Spleen (tissue), 7 donors: ENCODE data around the gene MBOAT2.

Source experiments
- POLR2A ChIP-seq, 3 donors: fragments of 450-650 bp; IDR thresholded peaks; one replicate each; pipeline ENCODE4 v1.5.1; 2017; ENCODE audit warnings: antibody characterized with exemption in 3 of 3, mild to moderate bottlenecking in 1 of 3
- POLR2AphosphoS5 ChIP-seq, 3 donors: sonication (generic); formaldehyde crosslinking; IDR thresholded peaks; one replicate each; pipeline ENCODE4 v1.5.1; 2017; ENCODE audit warnings: antibody characterized with exemption in 3 of 3
- TF ChIP-seq, protein P1 (sequence below), 11 experiments: fragments of 200-600 bp in 7 of 11; fragments of 450-650 bp in 4 of 11; sonication (generic) in 4 of 11; IDR thresholded peaks in 8 of 11; conservative IDR thresholded peaks in 3 of 11; 1 replicate in 7 of 11; 2 replicates in 4 of 11; pipeline versions ENCODE4 v1.4.0 to v1.8.0; 2016 to 2021; ENCODE audit warnings: antibody characterized with exemption in 11 of 11, inconsistent platforms in 4 of 11, mild to moderate bottlenecking in 1 of 11
- donor health status: DM: no; HTN: no; CAD: no; lungs with moderate emphysema.
- donor health status: DM: no; HTN: no; CAD: no.
- donor health status: DM: no; HTN: no; CAD: no.

DNA sequence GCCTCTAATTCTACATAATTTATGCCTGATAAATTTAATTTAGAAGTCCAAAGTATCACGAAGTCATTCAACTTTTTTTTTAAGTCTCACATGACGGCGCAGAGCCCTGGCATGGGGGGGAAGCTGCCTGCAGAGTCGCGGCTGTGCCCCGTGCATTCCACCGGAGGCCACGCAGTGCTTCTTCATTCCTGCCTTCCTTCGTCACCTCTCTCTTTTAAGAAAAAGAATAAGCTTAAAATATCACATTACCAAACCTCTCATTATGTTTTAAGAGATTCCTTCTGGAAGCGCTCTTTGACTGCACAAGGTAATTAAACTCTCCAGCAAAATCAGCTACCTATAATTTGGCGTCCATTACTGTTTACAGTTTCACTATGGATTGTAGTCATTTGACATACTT, 145.8 kb downstream of the MBOAT2 start:
- TF ChIP-seq, protein P1, sequence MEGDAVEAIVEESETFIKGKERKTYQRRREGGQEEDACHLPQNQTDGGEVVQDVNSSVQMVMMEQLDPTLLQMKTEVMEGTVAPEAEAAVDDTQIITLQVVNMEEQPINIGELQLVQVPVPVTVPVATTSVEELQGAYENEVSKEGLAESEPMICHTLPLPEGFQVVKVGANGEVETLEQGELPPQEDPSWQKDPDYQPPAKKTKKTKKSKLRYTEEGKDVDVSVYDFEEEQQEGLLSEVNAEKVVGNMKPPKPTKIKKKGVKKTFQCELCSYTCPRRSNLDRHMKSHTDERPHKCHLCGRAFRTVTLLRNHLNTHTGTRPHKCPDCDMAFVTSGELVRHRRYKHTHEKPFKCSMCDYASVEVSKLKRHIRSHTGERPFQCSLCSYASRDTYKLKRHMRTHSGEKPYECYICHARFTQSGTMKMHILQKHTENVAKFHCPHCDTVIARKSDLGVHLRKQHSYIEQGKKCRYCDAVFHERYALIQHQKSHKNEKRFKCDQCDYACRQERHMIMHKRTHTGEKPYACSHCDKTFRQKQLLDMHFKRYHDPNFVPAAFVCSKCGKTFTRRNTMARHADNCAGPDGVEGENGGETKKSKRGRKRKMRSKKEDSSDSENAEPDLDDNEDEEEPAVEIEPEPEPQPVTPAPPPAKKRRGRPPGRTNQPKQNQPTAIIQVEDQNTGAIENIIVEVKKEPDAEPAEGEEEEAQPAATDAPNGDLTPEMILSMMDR (IDR thresholded peaks at IDR 0.05 in 8 of 11, conservative IDR thresholded peaks at IDR 0.05 in 3 of 11) = no peak
- TF ChIP-seq POLR2AphosphoS5 (IDR thresholded peaks at IDR 0.05) = no peak
- TF ChIP-seq POLR2A (IDR thresholded peaks at IDR 0.05) = no peak
